HG03039 (cell line): ENCODE data around the gene RSPH9.

Source experiments
- ATAC-seq: cut with Tn5 transposase; IDR thresholded peaks from one replicate; pipeline ENCODE4 v1.9.1; 2021; ENCODE audit warnings: mild to moderate bottlenecking, moderate library complexity; ENCODE audit not compliant: unreplicated experiment

Gene RSPH9

GRCh38 chr6:43644940-43645612 is at the start of gene RSPH9:
Gene RSPH9, plus strand, starts transcription at chr6:43645036. Its CDS starts 63 bp downstream, at chr6:43645099.
- peak; percentile 70 for ATAC-seq

GRCh38 chr6:43600595-43600994 is 44.2 kb upstream of the RSPH9 start:
- no peak for ATAC-seq

- no peak for ATAC-seq
Observed at GRCh38 chr6:43604174-43604573, 40.7 kb upstream of the RSPH9 start.

- no peak for ATAC-seq
Observed at GRCh38 chr6:43606019-43606418, 38.8 kb upstream of the RSPH9 start.

GRCh38 chr6:43608310-43608763 is 36.5 kb upstream of the RSPH9 start:
- no peak for ATAC-seq

- no peak for ATAC-seq
Observed at GRCh38 chr6:43608807-43609206, 36.0 kb upstream of the RSPH9 start.

- ATAC-seq, result no peak
Observed at GRCh38 chr6:43609402-43609801, 35.4 kb upstream of the RSPH9 start.

- no peak for ATAC-seq
Observed at GRCh38 chr6:43610431-43610830, 34.4 kb upstream of the RSPH9 start.

GRCh38 chr6:43613721-43614395 is 31.0 kb upstream of the RSPH9 start:
- no peak for ATAC-seq

- ATAC-seq, result no peak
Observed at GRCh38 chr6:43614396-43614730, 30.5 kb upstream of the RSPH9 start.

- ATAC-seq, result no peak
Observed at GRCh38 chr6:43616725-43617472, 27.9 kb upstream of the RSPH9 start.

GRCh38 chr6:43621078-43621835 is 23.6 kb upstream of the RSPH9 start:
- ATAC-seq, result no peak

GRCh38 chr6:43621836-43622180 is 23.0 kb upstream of the RSPH9 start:
- ATAC-seq, result no peak

GRCh38 chr6:43622541-43622940 is 22.3 kb upstream of the RSPH9 start:
- ATAC-seq, result no peak

- ATAC-seq, result no peak
Observed at GRCh38 chr6:43623880-43624785, 20.7 kb upstream of the RSPH9 start.

GRCh38 chr6:43624786-43625288 is 20.0 kb upstream of the RSPH9 start:
- no peak for ATAC-seq

- no peak for ATAC-seq
Observed at GRCh38 chr6:43625393-43625992, 19.3 kb upstream of the RSPH9 start.

GRCh38 chr6:43627008-43627825 is 17.6 kb upstream of the RSPH9 start:
- no peak for ATAC-seq
